Panc1 (cell line): ENCODE data around the gene ERCC6L. TPM values are rescaled to one million over a fixed set of nuclear protein-coding genes. Genes with fewer than 3 reads are reported as not detected.

ENCODE experiments used
- ATAC-seq: fragments of 200-7000 bp; cut with Tn5 transposase; 2 replicates; pipeline ENCODE4 v1.9.1; 2020; ENCODE audit warnings: mild to moderate bottlenecking, moderate library complexity
- BruUV-seq: library from RNA; stranded (reverse); fragments of 400-500 nt; replicated peaks from 2 replicates; lab custom pipeline; 2021; lab: Mats Ljungman, UMichigan
- CTCF ChIA-PET: fragments of 300-600 bp; sonication (Branson Sonifier 250); formaldehyde crosslinking; loops from one replicate; lab custom pipeline; 2022; ENCODE audit warnings: antibody characterized with exemption; lab: Charles Lee
- POLR2A ChIA-PET: fragments of 300-600 bp; sonication (Branson Sonifier 250); formaldehyde crosslinking; loops from one replicate; lab custom pipeline; 2022; ENCODE audit warnings: antibody characterized with exemption; lab: Charles Lee
- DNase-seq: peaks from one replicate; pipeline ENCODE4 v3.0.0-alpha.2; 2010; ENCODE audit warnings: low read depth, low spot score
- H3K27ac ChIP-seq: 2 replicates; pipeline ENCODE4 v1.5.1; 2011; ENCODE audit warnings: mild to moderate bottlenecking, low read length, inconsistent platforms
- H3K27me3 ChIP-seq: fragments of 200-500 bp; sonication (Bioruptor generic); 2 replicates; pipeline ENCODE4 v1.6.0; 2014; ENCODE audit warnings: low read length, inconsistent platforms; ENCODE audit not compliant: control insufficient read depth, insufficient read depth
- H3K36me3 ChIP-seq: fragments of 200-500 bp; sonication (Bioruptor generic); 2 replicates; pipeline ENCODE4 v1.5.1; 2014; ENCODE audit warnings: inconsistent platforms, mild to moderate bottlenecking, low read length, moderate library complexity; ENCODE audit not compliant: control insufficient read depth, insufficient read depth
- H3K4me1 ChIP-seq: 2 replicates; pipeline ENCODE4 v1.5.1; 2011; ENCODE audit warnings: inconsistent platforms, mild to moderate bottlenecking, low read length, moderate library complexity; ENCODE audit not compliant: control insufficient read depth, insufficient read depth
- H3K4me3 ChIP-seq, 2 experiments: 2 replicates each; pipeline ENCODE4 v1.5.1; 2011 to 2012; ENCODE audit warnings: low read depth in 2 of 2, low read length in 2 of 2, mild to moderate bottlenecking in 2 of 2, inconsistent platforms in 1 of 2, moderate library complexity in 1 of 2
- H3K9me3 ChIP-seq: fragments of 200-500 bp; sonication (Bioruptor generic); 2 replicates; pipeline ENCODE4 v1.5.1; 2014; ENCODE audit warnings: low read depth, mild to moderate bottlenecking, inconsistent platforms, low read length, moderate library complexity; ENCODE audit not compliant: control insufficient read depth, insufficient read depth
- CTCF ChIP-seq: fragments of 450-650 bp; IDR thresholded peaks from 2 replicates; pipeline ENCODE4 v1.5.1; 2017; ENCODE audit warnings: mild to moderate bottlenecking
- POLR2AphosphoS5 ChIP-seq: IDR thresholded peaks from 2 replicates; pipeline ENCODE4 v1.6.1; 2012; ENCODE audit warnings: mild to moderate bottlenecking, low read depth, low read length, moderate library complexity
- SIN3A ChIP-seq: IDR thresholded peaks from 2 replicates; pipeline ENCODE4 v1.6.1; 2012; ENCODE audit warnings: low read depth, mild to moderate bottlenecking, low read length, moderate library complexity, borderline replicate concordance; ENCODE audit not compliant: insufficient read depth
- TCF7L2 ChIP-seq: IDR thresholded peaks from 2 replicates; pipeline ENCODE4 v1.6.1; 2011; ENCODE audit warnings: mild to moderate bottlenecking, low read depth, low read length, inconsistent platforms
- in situ Hi-C: cut with HindIII; loops from 2 replicates; pipeline ENCODE4 v1.10.0; 2016; ENCODE audit warnings: low sequenced_read_pairs, low pct_unique_long_range_greater_than_20kb
- intact Hi-C: fragments of 100-400 bp; cut with micrococcal nuclease; formaldehyde crosslinking; loops from one replicate; pipeline ENCODE4 v1.10.0; 2022; ENCODE audit not compliant: unreplicated experiment
- total RNA-seq: library from RNA; stranded (reverse); gene quantifications from one replicate; pipeline ENCODE4 v1.2.1, GENCODE V29; 2021; ENCODE audit not compliant: unreplicated experiment
- TF ChIP-seq, protein P1 (sequence below), 2 experiments: IDR thresholded peaks; 2 replicates each; pipeline ENCODE4 v1.6.1; 2011 to 2012; ENCODE audit warnings: low read depth in 2 of 2, control low read depth in 1 of 2, low read length in 1 of 2, mild to moderate bottlenecking in 1 of 2, moderate library complexity in 1 of 2; ENCODE audit not compliant: insufficient read depth in 1 of 2

ERCC6L gene
- total RNA-seq, 1 experiment from 2014 or later: 17.3 TPM

DNA sequence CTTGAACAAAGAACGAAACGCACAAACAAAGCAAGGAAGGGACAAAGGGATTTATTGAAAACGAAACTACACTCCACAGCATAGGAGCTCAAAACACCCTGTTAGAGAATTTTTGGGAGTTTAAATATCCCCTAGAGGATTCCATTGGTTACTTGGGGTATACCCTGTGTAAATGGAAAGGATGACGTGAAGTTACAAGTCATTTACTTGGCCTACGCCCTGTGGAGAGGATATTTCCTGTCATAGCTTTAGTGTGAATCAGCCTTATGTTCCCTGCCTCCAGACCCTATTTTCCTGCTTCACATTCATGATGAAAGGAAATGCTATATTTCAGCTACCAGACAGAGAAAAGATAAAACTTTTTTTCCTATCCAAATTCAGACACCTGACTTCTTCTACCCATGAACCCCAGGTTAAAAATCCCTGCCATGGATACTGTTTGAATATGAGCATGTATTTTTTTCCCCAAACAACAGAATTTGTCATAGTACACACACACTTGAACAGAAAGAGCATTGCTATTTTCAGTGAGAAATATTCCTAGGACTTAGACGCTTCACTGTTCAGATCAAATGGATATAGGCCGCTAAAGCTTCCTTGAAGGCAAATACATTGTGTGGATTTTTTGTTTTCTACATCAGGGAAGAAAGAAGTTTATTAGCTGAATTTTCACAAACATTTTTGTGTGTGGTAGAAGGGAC lies 36.8 kb downstream of the ERCC6L start:
- H3K36me3 ChIP-seq: peaks cover 9% of the 10 kb centered on the region
- no peaks in the 10 kb centered on the region for H3K27me3 ChIP-seq
- DNase-seq (peak; percentile 61), ATAC-seq (peak; percentile 86)
- no peaks in the 10 kb centered on the region for H3K9me3 ChIP-seq
- no peak for TF ChIP-seq TCF7L2
- no peak overlapping the region for H3K27ac ChIP-seq
- ChIA-PET CTCF (no interaction called here), POLR2A (interaction anchor here (0.6 kb wide), 1 partner anchor 100 kb away, joined by 7 read pairs; no protein-coding TSS in a partner anchor)
- in situ Hi-C loops (no loop called here), intact Hi-C loops (no loop called here)
- BruUV-seq: no TSS peak
- no peak overlapping the region; a peak in 1 of 4 replicates for H3K4me3 ChIP-seq
- no peaks in the 10 kb centered on the region; the same call in 1 of the 2 replicates for H3K4me1 ChIP-seq

DNA sequence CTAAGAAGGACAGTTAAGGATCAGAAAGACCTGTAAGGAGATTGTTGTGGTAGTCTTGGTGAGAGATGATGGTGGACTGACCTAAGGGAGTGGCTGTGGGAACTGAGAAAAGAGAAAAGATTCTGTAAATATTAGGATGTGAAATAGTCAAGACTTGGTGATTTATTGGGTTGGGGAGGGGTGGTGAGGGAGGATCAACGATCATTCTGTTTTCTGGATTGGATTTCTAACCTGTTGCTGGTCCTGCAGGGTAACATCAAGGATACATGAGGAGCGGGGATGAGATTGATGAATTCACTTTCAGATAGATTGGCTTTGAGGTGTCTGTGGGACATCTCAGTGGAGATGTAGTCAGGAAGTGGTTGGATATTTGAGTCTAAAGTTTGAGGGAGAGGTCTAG lies 55.9 kb downstream of the ERCC6L start:
- in situ Hi-C loops (no loop called here), intact Hi-C loops (no loop called here)
- ChIA-PET POLR2A (interaction anchor here (0.6 to 0.7 kb wide), 2 partner anchors 75 to 911 kb away, joined by 4 to 11 read pairs; no protein-coding TSS in a partner anchor), CTCF (no interaction called here)
- DNase-seq: no peak
- H3K4me1 ChIP-seq: peaks cover 8% of the 10 kb centered on the region; the same call in 1 of the 2 replicates
- no TSS peak for BruUV-seq
- H3K4me3 ChIP-seq: peak overlapping the region in 1 of 2 experiments; percentile 99; a peak in 3 of 4 replicates
- no peak for ATAC-seq
- H3K36me3 ChIP-seq: no peaks in the 10 kb centered on the region
- no peaks in the 10 kb centered on the region for H3K9me3 ChIP-seq
- peak overlapping the region; percentile 59; the same call in 1 of the 2 replicates for H3K27ac ChIP-seq
- TF ChIP-seq POLR2AphosphoS5 (no peak), SIN3A (no peak), CTCF (no peak), TCF7L2 (no peak)
- TF ChIP-seq, protein P1, sequence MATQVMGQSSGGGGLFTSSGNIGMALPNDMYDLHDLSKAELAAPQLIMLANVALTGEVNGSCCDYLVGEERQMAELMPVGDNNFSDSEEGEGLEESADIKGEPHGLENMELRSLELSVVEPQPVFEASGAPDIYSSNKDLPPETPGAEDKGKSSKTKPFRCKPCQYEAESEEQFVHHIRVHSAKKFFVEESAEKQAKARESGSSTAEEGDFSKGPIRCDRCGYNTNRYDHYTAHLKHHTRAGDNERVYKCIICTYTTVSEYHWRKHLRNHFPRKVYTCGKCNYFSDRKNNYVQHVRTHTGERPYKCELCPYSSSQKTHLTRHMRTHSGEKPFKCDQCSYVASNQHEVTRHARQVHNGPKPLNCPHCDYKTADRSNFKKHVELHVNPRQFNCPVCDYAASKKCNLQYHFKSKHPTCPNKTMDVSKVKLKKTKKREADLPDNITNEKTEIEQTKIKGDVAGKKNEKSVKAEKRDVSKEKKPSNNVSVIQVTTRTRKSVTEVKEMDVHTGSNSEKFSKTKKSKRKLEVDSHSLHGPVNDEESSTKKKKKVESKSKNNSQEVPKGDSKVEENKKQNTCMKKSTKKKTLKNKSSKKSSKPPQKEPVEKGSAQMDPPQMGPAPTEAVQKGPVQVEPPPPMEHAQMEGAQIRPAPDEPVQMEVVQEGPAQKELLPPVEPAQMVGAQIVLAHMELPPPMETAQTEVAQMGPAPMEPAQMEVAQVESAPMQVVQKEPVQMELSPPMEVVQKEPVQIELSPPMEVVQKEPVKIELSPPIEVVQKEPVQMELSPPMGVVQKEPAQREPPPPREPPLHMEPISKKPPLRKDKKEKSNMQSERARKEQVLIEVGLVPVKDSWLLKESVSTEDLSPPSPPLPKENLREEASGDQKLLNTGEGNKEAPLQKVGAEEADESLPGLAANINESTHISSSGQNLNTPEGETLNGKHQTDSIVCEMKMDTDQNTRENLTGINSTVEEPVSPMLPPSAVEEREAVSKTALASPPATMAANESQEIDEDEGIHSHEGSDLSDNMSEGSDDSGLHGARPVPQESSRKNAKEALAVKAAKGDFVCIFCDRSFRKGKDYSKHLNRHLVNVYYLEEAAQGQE (IDR thresholded peaks at IDR 0.05; ENCODE audit: insufficient read depth in 1 of 2, low read depth in 2 of 2, low read length in 1 of 2): no peak
- H3K27me3 ChIP-seq: no peaks in the 10 kb centered on the region
